H1 (cell line): ENCODE measurements around the gene JAG1. TPM values are rescaled to one million over a fixed set of nuclear protein-coding genes. Genes with fewer than 3 reads are reported as not detected.

ENCODE experiments used
- EGR1 ChIP-seq: IDR thresholded peaks from 2 replicates; pipeline ENCODE4 v1.6.1; 2011; ENCODE audit warnings: low read depth, low read length, borderline replicate concordance
- SRF ChIP-seq: IDR thresholded peaks from 2 replicates; pipeline ENCODE4 v1.6.1; 2011; ENCODE audit warnings: mild to moderate bottlenecking, low read depth, low read length, moderate library complexity
- polyA plus RNA-seq, 7 experiments: library from polyadenylated mRNA; depleted of rRNA in 3 of 7; stranded (reverse) in 5 of 7; unstranded in 2 of 7; fragments of >200 nt in 5 of 7; fragments of 200-250 nt in 2 of 7; gene quantifications; 1 replicate in 5 of 7; 2 replicates in 1 of 7; 4 replicates in 1 of 7; pipeline versions ENCODE4 v1.2.1 to v1.2.3, GENCODE V29; 2011 to 2013; ENCODE audit warnings: missing spikeins in 2 of 7, mixed read lengths in 2 of 7
- total RNA-seq: library from RNA; stranded (reverse); fragmentation: NEBNext Ultra II Directional; extraction: Animal tissue kit (Norgen Biotek cat#: 25700); gene quantifications from 2 replicates; pipeline ENCODE4 v1.2.1, GENCODE V29; 2021
- TF ChIP-seq, protein P1 (sequence below): fragments of 300-600 bp; sonication (generic); IDR thresholded peaks from 2 replicates; pipeline ENCODE4 v1.7.1; 2012; ENCODE audit warnings: low read length, moderate library complexity, mild to moderate bottlenecking, inconsistent platforms; ENCODE audit not compliant: insufficient replicate concordance
- TF ChIP-seq, protein P2 (sequence below): IDR thresholded peaks from 2 replicates; pipeline ENCODE4 v1.6.1; 2012; ENCODE audit warnings: inconsistent platforms

JAG1 gene
- total and polyA plus RNA-seq, 2 of the 8 experiments (the other 6 are each of a cell fraction or from before 2014, with no cell fraction given): 13.5 to 27.3 TPM

- TF ChIP-seq, protein P1, sequence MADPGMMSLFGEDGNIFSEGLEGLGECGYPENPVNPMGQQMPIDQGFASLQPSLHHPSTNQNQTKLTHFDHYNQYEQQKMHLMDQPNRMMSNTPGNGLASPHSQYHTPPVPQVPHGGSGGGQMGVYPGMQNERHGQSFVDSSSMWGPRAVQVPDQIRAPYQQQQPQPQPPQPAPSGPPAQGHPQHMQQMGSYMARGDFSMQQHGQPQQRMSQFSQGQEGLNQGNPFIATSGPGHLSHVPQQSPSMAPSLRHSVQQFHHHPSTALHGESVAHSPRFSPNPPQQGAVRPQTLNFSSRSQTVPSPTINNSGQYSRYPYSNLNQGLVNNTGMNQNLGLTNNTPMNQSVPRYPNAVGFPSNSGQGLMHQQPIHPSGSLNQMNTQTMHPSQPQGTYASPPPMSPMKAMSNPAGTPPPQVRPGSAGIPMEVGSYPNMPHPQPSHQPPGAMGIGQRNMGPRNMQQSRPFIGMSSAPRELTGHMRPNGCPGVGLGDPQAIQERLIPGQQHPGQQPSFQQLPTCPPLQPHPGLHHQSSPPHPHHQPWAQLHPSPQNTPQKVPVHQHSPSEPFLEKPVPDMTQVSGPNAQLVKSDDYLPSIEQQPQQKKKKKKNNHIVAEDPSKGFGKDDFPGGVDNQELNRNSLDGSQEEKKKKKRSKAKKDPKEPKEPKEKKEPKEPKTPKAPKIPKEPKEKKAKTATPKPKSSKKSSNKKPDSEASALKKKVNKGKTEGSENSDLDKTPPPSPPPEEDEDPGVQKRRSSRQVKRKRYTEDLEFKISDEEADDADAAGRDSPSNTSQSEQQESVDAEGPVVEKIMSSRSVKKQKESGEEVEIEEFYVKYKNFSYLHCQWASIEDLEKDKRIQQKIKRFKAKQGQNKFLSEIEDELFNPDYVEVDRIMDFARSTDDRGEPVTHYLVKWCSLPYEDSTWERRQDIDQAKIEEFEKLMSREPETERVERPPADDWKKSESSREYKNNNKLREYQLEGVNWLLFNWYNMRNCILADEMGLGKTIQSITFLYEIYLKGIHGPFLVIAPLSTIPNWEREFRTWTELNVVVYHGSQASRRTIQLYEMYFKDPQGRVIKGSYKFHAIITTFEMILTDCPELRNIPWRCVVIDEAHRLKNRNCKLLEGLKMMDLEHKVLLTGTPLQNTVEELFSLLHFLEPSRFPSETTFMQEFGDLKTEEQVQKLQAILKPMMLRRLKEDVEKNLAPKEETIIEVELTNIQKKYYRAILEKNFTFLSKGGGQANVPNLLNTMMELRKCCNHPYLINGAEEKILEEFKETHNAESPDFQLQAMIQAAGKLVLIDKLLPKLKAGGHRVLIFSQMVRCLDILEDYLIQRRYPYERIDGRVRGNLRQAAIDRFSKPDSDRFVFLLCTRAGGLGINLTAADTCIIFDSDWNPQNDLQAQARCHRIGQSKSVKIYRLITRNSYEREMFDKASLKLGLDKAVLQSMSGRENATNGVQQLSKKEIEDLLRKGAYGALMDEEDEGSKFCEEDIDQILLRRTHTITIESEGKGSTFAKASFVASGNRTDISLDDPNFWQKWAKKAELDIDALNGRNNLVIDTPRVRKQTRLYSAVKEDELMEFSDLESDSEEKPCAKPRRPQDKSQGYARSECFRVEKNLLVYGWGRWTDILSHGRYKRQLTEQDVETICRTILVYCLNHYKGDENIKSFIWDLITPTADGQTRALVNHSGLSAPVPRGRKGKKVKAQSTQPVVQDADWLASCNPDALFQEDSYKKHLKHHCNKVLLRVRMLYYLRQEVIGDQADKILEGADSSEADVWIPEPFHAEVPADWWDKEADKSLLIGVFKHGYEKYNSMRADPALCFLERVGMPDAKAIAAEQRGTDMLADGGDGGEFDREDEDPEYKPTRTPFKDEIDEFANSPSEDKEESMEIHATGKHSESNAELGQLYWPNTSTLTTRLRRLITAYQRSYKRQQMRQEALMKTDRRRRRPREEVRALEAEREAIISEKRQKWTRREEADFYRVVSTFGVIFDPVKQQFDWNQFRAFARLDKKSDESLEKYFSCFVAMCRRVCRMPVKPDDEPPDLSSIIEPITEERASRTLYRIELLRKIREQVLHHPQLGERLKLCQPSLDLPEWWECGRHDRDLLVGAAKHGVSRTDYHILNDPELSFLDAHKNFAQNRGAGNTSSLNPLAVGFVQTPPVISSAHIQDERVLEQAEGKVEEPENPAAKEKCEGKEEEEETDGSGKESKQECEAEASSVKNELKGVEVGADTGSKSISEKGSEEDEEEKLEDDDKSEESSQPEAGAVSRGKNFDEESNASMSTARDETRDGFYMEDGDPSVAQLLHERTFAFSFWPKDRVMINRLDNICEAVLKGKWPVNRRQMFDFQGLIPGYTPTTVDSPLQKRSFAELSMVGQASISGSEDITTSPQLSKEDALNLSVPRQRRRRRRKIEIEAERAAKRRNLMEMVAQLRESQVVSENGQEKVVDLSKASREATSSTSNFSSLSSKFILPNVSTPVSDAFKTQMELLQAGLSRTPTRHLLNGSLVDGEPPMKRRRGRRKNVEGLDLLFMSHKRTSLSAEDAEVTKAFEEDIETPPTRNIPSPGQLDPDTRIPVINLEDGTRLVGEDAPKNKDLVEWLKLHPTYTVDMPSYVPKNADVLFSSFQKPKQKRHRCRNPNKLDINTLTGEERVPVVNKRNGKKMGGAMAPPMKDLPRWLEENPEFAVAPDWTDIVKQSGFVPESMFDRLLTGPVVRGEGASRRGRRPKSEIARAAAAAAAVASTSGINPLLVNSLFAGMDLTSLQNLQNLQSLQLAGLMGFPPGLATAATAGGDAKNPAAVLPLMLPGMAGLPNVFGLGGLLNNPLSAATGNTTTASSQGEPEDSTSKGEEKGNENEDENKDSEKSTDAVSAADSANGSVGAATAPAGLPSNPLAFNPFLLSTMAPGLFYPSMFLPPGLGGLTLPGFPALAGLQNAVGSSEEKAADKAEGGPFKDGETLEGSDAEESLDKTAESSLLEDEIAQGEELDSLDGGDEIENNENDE: no peak
- TF ChIP-seq EGR1 (no peak), SRF (no peak)
- TF ChIP-seq, protein P2, sequence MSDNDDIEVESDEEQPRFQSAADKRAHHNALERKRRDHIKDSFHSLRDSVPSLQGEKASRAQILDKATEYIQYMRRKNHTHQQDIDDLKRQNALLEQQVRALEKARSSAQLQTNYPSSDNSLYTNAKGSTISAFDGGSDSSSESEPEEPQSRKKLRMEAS: no peak
Observed at GRCh38 chr20:10658051-10658823, 15.6 kb downstream of the JAG1 start (continued).
